RWPE2 (cell line): ENCODE measurements around the gene MLLT6.
"Not testable (repeated sequence)": the region's sequence is repeated elsewhere in the genome, so short reads cannot be mapped to it uniquely, and the experiment has no call there.

ENCODE experiments used
- ATAC-seq: fragments of 200-7000 bp; cut with Tn5 transposase; 3 replicates; pipeline ENCODE4 v1.9.1; 2021; ENCODE audit warnings: low read depth
- DNase-seq: peaks from one replicate; pipeline ENCODE4 v3.0.0-alpha.2; 2020; ENCODE audit warnings: low spot score
- H3K27ac ChIP-seq: fragments of 450-650 bp; 2 replicates; pipeline ENCODE4 v1.5.1; 2017; ENCODE audit warnings: mild to moderate bottlenecking; ENCODE audit not compliant: poor library complexity, severe bottlenecking
- H3K27me3 ChIP-seq: fragments of 250-450 bp; sonication (Bioruptor Pico); 2 replicates; pipeline ENCODE4 v1.5.1; 2021; ENCODE audit warnings: mild to moderate bottlenecking, moderate library complexity; ENCODE audit not compliant: insufficient read depth, poor library complexity, severe bottlenecking
- H3K36me3 ChIP-seq: fragments of 250-450 bp; sonication (Bioruptor Pico); 2 replicates; pipeline ENCODE4 v1.5.1; 2020; ENCODE audit warnings: low read depth, mild to moderate bottlenecking, moderate library complexity
- H3K4me1 ChIP-seq: fragments of 250-450 bp; sonication (Bioruptor Pico); 2 replicates; pipeline ENCODE4 v1.5.1; 2021; ENCODE audit warnings: mild to moderate bottlenecking, moderate library complexity; ENCODE audit not compliant: insufficient read depth, poor library complexity, severe bottlenecking
- H3K4me3 ChIP-seq: fragments of 250-450 bp; sonication (Bioruptor Pico); 2 replicates; pipeline ENCODE4 v1.5.1; 2021; ENCODE audit warnings: mild to moderate bottlenecking, moderate library complexity; ENCODE audit not compliant: severe bottlenecking
- H3K9me3 ChIP-seq: fragments of 250-450 bp; sonication (Bioruptor Pico); 2 replicates; pipeline ENCODE4 v1.5.1; 2021; ENCODE audit warnings: mild to moderate bottlenecking, moderate library complexity; ENCODE audit not compliant: severe bottlenecking
- TF ChIP-seq, protein P1 (sequence below): fragments of 450-650 bp; IDR thresholded peaks from one replicate; pipeline ENCODE4 v1.5.1; 2017; ENCODE audit warnings: mild to moderate bottlenecking, moderate library complexity; ENCODE audit not compliant: poor library complexity, severe bottlenecking

MLLT6 gene

DNA sequence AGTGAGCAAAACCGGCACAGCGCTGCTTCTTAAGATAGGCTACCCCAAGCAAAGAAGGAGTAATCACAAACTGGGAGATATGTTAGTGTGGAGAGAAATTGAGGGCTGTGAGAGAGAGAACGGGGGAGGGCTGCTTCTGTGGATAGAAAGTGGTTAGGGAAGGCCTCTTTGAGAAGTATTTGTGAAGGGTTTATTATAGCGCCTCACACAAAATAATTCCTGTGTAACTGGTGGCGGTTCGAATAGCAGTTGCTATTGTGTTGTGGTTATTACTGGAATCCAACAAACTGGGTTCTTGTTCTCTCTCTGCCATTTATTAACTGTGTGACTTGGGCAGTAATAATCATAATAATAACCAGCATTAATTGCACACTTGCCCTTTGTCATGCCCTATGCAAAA is 15.9 kb downstream of the MLLT6 start:
- DNase-seq (no peak), ATAC-seq (no peak)
- TF ChIP-seq, protein P1, sequence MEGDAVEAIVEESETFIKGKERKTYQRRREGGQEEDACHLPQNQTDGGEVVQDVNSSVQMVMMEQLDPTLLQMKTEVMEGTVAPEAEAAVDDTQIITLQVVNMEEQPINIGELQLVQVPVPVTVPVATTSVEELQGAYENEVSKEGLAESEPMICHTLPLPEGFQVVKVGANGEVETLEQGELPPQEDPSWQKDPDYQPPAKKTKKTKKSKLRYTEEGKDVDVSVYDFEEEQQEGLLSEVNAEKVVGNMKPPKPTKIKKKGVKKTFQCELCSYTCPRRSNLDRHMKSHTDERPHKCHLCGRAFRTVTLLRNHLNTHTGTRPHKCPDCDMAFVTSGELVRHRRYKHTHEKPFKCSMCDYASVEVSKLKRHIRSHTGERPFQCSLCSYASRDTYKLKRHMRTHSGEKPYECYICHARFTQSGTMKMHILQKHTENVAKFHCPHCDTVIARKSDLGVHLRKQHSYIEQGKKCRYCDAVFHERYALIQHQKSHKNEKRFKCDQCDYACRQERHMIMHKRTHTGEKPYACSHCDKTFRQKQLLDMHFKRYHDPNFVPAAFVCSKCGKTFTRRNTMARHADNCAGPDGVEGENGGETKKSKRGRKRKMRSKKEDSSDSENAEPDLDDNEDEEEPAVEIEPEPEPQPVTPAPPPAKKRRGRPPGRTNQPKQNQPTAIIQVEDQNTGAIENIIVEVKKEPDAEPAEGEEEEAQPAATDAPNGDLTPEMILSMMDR: no peak
- Histone ChIP-seq H3K27ac (no peak overlapping the region), H3K4me3 (no peak overlapping the region), H3K9me3 (no peaks in the 10 kb centered on the region), H3K36me3 (peaks cover 36% of the 10 kb centered on the region), H3K4me1 (no peaks in the 10 kb centered on the region), H3K27me3 (no peaks in the 10 kb centered on the region)

DNA sequence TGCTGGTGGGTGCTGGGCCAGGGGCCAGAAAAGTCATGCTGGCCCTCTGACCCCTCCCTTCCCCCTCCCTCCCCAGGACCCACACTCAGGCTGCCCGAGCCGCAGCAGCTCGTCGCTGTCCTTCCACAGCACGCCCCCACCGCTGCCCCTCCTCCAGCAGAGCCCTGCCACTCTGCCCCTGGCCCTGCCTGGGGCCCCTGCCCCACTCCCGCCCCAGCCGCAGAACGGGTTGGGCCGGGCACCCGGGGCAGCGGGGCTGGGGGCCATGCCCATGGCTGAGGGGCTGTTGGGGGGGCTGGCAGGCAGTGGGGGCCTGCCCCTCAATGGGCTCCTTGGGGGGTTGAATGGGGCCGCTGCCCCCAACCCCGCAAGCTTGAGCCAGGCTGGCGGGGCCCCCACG is 16.7 kb downstream of the MLLT6 start:
- ATAC-seq (no peak), DNase-seq (no peak)
- Histone ChIP-seq H3K4me3 (no peak overlapping the region), H3K27ac (no peak overlapping the region), H3K4me1 (no peaks in the 10 kb centered on the region), H3K27me3 (no peaks in the 10 kb centered on the region), H3K9me3 (no peaks in the 10 kb centered on the region), H3K36me3 (peaks cover 36% of the 10 kb centered on the region)
- TF ChIP-seq, protein P1: no peak

DNA sequence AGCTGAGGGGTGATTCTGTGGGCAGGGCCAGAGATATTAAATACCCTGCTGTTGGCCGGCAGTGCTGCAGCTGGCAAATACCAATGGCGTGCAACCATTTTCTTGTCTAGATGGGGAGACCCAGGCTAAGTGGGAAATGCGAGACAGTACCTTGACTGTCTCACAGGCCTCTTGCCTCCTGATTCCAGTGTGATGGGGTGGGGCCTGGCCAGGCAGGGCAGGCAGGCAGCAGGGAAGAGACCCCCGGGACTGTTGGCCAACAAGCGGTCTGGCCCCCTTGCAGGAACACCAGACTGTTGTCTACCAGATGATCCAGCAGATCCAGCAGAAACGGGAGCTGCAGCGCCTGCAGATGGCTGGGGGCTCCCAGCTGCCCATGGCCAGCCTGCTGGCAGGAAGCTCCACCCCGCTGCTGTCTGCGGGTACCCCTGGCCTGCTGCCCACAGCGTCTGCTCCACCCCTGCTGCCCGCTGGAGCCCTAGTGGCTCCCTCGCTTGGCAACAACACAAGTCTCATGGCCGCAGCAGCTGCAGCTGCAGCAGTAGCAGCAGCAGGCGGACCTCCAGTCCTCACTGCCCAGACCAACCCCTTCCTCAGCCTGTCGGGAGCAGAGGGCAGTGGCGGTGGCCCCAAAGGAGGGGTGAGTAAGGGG is 19.4 kb downstream of the MLLT6 start:
- no peaks in the 10 kb centered on the region for H3K27me3 ChIP-seq
- DNase-seq: no peak
- no peaks in the 10 kb centered on the region for H3K9me3 ChIP-seq
- H3K36me3 ChIP-seq: peaks cover 20% of the 10 kb centered on the region
- H3K27ac ChIP-seq: no peak overlapping the region
- TF ChIP-seq, protein P1: no peak
- no peak for ATAC-seq
- no peak overlapping the region for H3K4me3 ChIP-seq
- H3K4me1 ChIP-seq: no peaks in the 10 kb centered on the region

DNA sequence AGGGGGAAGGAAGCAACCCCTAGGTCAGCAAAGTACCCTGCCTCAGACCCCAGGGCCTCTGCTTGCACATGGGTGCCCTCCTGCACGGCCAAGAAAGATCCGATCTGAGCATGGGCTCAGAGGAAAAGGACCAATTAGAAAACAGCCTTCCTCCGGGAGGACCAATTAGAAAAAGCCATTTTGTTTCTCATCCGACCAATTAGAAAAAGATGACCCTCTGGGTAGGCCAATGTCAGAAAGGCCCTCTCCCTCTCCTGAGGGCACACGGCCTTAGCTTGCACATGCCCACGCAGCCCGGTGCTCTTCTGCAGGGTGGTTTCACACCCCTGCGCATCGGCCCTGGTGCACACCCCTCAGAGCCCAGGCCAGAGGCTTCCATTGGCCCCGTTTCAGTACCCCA is 20.0 kb downstream of the MLLT6 start:
- Histone ChIP-seq H3K9me3 (no peaks in the 10 kb centered on the region), H3K27ac (no peak overlapping the region), H3K27me3 (no peaks in the 10 kb centered on the region), H3K4me3 (no peak overlapping the region), H3K36me3 (peaks cover 15% of the 10 kb centered on the region), H3K4me1 (no peaks in the 10 kb centered on the region)
- TF ChIP-seq, protein P1: no peak
- no peak for DNase-seq
- ATAC-seq: no peak

DNA sequence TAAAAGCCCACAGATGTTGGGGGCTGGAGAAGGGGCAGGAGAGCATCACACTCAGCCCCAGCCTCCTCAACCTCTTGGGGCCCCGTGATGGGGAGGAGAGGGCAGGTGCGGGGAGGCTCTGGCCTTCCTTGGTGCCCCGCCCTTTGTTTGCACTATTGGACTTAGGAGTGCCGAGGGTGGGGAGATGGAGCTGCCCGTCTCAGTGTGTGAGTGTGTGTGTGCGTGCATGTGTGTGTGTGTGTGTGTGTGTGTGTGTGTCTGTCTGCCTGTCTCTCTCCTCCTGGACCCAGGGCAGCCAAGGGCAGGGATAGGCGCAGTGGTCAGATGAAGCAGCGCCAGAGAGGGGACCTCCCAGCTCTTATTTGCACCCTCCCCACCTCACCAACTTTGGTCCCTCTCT is 21.1 kb downstream of the MLLT6 start:
- H3K4me3 ChIP-seq, H3K27me3 ChIP-seq, H3K9me3 ChIP-seq, H3K4me1 ChIP-seq, DNase-seq, H3K36me3 ChIP-seq, H3K27ac ChIP-seq, ATAC-seq: not testable (repeated sequence)
